IPS-NIHi11 (cell line): ENCODE results near the gene KCND3.
A peak's percentile ranks its signal among the peaks of the same experiment; 100 is the strongest.

Experiments
- DNase-seq: peaks from one replicate; pipeline ENCODE4 v3.0.0; 2012; ENCODE audit warnings: mixed read lengths, low spot score

Gene KCND3

DNA sequence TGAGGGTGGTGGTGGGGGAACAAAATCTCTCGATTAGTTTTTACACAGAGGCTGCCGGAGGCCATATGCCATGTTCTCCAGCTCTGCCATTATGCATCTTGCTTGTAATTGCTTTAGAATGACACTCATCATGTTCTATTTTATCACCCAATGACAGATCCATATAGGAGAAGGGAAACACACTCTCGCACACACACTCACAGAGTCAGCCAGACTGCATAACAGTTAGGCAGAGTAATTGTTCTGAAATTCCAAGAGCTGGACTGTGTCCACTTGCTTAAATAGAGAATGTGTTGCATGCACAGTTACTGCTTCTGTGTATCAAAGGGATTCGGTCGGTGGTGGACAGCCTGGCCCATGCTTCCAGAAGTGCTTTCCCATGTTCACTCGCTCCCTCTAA is 30.6 kb downstream of the KCND3 start:
- DNase-seq: no peak

DNA sequence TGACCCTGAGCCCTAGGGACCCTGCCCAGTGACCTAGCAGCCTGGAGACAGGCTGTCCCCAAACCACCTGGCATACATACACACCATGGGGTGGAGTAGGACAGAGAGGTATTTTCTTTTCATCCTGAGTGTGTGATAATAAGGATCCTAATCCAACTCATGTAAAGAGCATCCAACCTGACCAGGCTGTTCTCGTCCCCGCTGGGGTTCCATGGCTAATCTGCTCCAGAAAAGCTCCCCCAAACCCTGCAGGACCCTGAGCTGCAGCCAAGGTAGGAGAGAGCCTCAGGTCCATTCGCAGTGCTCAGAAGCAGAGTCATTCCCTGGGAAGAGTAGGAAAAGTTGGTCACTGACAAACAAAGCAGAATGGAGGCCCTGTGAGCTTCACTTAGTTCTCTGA is 31.4 kb downstream of the KCND3 start:
- no peak for DNase-seq

DNA sequence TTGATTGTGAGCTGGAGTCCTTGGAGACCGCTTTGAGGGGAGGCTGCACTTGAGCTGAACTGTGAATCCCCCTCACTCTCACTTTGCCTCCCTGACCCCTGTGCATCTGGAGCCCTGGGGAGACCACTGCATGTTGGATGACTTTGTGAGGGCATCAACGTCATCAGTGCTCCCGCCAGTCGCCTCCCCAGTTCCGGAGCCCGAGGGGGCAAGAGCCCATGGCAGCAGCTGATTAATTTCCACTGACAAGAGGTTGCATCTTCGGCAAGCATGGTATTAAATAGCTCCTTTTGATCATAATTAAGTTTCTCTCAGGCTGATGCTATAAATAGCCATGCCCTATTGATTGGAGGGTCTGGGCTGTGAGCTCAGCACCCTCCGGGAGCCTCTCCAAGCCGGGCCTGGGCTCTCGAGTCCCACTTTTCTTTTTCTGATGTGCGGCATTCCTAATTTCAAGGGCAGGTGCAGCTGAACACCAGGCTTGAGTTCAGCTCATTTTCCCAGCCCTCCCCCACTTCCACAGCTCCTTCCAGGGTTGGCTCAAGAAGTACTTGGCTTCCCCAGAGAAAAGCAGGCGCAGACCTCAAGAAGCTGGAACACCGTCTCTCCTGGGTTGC is 33.2 kb downstream of the KCND3 start:
- no peak for DNase-seq

DNA sequence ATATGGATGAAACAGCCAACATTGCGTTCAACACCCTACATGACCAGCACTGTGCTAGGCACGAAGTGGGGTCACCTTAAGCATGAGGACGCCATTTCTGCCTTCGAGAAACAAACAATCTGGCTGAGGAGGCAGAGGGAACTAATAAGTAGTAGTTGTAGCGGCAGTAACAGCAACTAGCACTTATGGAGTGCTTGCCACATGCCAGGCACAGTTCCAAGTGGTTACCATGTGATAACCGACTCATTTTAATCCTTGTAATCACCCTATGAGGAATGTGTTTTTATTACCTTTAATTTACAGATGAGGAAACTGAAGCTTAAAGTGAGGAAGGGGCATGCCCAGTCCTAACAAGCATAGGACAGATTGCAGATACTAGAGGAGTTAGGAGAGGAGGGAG is 33.7 kb downstream of the KCND3 start:
- no peak for DNase-seq

DNA sequence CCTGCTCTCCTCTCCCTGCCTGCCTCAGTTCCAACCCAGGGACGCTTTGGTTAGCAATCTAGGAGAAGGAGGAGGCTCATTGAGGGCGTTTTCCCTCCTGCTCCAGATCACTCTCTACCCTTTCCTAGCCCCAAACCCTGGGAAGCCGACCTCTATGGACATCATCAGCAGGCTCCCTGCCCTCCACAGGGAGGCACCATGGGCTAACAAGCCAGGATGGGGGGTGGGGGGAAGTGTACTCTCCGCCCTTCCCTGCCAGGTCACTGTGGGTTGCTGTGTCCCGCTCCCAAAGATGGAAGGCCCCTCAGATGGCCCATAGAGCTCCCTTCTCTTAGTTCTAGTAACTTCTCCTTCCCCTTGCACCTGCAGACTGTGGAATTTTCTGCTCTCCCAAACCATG is 35.7 kb downstream of the KCND3 start:
- no peak for DNase-seq

DNA sequence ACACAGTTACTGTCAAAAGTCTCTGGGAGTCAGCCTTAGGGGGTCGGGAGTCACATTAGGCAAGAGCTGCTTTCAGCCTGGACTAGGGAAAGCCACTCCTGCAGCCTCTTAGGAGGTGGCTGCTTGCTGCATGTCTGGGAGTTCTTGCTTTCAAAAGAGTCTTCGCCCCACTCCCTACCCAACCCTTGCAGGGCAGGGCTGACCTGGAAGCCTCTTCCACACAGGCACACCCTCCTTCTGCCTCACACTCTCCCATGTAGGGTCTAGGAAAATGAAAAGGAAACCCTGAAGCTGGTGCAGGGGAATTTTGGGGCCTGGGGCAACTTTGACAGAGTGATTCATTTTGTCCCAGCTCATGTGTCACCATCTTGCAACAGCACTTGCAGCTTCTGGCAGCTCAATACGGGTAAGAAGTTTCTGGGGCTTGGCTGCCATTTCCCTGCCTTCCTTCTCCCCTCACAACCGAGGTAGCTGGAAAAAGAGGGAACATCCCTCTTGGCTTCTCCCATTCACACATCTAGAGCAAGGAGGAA is 37.3 kb downstream of the KCND3 start:
- no peak for DNase-seq

DNA sequence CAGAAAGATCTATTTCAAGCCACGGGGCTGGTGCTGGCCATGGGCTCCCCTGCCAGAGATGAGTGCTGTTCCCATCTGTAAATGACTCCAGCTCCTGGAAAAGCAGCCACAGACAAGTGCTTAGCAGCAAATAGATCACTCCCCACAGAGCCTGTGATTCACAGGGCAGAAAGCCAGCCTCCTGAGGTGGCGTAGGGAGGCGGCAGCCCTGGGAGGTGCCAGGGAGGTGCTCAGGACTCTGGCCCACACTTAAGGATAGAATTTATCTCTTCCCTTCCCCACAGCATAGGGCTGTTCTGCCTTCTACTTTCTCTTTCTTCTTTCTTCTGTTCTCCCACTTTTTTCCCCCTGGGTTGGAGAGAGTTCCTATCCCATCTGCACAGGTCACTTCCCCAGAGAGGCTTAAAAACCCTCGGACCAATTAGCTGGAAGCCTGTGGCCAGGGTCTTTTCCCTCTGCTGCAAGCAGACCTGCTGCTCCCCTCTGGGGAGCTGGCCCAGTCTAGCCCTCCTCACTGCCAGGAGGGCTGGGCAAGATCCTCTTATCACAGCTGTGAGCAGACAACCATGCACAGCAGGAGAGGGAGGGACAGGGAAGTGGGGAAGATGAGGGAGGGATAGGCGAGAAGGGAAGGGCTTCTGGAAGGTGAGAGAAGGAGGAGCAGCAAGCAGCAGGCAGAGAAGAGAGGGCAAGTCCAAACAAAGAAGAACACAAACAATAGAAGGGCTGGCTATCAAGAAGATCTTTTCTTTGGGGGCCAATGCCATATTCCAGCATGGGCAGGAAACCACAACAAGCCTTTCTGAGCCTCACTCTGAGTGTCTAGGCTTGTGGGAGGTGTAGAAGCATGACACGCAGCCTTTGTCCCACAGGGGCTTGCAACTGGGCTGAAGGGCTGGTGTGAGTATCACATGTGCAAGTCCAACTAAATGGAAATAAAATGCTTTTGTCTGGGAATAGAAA is 41.0 kb downstream of the KCND3 start:
- DNase-seq: peak; percentile 40

DNA sequence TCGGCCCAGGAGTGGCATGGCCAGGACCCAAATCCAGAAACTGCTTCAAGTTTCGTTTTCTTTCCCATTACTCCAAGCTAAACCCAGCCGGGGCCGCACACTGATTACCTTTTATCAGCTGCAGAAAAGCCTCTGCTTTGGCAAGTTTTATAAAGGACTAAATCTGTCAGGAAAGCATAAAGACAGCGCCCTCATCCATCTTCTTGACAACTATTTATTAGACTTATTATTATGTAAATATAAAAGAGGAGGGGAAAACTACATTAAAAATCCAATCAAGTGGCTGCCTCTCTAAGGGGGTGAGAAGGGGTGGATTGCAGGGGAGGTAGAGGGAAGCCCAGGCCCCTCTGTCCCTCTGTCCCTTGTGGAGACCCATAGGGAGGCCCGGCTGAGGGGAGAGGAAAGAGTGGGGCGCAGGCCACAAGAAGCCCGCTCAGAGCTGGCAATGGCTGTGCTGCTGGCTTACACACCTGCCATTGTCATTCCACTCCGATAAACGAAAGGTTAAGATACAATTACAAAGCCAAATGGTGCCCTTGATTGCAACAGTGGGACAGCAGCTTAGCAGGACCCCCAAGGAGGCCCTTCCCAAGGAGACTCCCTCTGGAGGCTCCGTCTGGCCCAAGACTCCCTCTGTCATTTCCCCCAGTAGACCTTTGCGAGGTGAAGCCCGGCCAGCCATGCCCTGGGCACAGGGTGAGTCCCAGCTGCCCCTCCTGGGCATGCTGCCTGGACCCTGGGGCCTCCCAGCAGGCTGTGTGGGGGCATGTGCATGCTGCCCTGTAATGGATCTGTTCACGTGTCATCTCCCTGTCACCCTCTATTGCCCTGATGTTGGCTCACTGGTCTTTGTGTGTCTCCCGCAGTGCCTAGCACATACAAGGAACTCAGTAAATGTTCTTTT is 45.4 kb downstream of the KCND3 start:
- DNase-seq: no peak

DNA sequence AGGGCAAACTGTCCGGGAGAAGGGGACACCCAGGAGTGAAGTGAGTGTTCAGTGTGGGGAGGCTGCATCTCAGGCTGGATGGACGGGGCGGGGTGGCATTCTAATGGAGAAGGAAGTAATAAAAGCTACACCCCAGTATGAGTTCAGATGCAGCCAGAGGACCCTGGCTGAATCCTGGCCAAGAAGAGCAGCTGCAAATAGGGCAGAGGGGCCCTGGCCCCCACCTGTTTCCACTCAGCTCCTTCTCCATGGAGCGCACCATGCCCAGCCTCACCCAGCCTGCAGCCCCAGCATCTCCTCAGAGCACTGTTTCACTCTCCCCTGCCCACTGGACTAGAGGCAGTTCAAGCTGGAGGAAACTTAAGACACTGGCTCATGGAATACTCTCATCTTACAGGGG is 46.4 kb downstream of the KCND3 start:
- DNase-seq: no peak

DNA sequence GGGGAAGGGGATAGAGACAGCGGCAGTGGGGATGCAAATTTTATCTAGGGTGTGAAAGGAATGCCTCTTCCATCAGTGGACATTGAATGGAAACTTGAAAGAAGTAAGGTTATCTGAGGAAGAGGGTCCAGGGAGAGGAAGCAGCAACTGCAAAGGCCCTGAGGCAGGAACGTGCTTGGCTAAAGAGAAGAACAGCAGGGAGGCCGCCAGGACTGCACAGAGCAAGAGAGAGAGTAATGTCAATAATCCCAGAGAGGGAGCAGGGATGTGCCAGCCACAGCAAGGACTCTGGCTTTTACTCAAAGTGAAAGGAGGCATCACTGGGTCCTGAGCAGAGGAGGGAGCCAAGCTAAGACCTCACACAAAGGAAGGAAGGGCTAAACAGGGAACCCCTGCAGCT is 50.9 kb downstream of the KCND3 start:
- no peak for DNase-seq

DNA sequence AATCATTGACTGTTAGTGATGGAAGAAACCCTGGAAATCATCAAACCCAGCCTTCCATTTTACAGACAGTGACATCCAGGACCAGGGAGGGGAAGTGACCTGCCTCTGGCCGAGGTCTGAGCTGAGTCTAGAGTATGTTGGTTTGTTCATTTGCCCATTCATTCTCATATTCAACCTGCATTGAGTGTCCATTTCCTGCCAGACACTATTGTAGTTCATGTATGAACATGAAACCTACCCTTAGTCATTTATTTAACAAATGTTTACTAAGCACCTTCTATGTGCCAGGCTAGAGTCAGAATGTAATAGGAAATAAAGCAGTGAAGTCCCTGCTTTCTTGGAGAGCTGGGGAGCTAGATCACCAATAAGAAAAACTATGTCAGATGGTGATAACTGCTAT is 51.3 kb downstream of the KCND3 start:
- DNase-seq: no peak

DNA sequence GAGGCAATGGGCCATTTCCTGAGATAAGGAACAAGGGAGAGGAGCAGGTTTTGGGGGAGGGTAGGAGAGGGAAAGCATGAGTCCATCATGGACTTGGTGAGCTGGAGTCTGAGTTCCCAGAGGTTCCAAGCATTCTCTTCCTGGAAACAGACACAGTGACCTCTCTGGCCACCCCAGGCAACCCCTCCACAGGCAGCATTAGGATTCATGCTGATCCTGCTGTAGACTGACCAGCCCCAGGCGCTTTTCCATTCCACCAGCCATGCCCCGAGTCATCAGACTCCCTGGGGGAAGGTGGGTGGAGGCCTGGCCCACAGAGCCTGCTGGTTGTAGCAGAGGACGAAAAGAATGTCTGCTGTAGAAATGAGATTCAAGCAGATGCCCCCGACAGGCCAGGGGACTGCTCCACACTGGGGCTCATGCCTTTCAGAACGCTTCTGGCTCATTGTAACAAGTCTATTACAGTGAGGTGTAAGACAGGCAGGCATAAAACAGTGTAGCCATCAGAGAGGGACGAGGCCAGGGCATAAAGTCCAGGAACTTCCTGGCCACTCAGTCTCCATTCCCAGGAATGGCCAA is 52.2 kb downstream of the KCND3 start:
- DNase-seq: no peak

DNA sequence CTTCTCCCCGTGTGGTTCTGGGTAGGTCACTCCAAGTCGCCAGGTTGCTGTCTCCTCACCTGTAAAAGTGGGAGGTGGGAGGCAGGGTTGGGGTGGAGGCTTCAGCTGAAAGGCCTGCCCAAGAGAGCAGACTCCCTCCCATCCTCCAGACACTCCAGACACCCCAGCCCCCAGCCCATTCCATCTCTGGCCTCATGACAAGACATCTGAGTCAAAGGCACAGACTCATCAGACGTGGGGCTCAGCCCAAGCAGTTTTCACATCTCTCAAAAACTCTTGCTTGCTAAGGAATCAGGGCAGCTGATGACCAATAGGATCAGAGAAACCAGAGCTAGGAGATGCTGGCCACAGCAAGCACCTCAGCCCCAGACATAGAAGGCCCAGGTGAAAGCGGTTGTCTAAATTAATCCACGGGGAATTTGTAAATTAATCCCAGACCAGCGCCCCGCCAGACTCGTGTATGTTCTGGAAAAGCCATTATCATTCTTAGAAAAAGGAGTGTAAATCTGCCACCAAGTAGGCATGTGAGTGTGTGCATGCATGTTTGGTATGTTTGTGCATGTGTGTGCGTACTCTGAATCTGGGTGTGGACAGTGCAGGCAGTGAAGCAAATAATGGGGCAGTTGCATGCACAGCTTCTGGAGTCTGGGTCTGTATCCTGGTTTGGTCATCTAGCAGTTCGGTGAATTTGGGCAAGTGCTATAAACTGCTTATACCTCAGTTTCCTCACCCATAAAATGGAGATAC is 55.2 kb downstream of the KCND3 start:
- no peak for DNase-seq

DNA sequence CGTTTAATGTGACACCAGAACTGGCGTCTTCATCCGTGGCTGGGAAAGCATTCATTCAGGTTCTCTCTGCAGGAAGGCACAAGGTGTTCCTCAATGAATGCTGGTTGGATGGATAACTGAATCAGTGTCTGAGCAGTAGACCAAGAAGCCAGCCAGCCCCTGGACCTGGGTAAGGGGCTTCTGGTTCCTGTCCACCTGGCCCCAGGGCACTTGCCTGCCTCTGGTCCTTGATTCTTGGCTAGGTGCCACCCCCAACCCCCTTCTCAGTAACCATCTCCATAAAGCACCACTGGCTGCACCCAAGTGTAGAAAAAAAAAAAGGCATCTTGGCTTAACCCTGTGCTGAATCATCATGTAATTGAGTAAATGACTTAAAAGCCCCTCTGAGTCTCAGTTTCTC is 59.1 kb downstream of the KCND3 start:
- no peak for DNase-seq

DNA sequence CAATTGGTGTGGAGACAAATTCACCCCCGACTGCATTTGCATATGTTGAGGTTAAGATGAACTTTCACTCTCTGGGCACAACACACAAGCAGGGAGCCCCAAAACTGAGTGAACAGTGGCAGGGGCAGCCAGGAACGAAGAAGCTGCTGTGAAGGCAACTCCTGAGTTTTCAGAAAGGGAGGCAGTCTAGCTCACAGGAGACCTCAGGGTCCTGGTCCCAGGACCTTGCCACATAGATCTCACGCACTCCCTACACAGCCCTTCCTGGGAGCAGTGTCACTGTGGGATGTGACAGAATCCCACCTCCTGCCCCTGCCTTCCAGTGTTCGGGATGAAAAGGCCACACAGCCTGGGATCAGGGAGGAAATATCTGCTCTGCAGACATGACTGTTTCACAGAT is 60.9 kb downstream of the KCND3 start:
- no peak for DNase-seq

DNA sequence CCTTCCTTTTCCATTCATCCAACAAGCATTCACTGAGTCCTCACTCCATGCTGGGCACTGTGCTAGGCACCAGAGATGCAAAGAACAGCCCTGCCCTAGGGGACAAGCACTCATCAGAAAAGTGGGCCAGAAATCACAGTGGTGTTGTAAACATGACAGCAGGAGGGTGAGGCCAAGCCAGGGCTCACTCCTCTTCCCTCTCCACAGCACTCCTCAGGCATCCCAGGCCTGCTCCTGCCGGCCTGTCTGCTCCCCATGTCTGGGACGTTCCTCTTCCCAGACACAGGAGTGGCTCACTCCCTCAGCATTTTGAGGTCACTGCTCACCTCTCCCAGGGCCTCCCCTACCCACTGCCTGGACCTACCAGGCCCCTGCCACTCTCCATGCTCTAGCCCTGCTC is 61.8 kb downstream of the KCND3 start:
- no peak for DNase-seq

DNA sequence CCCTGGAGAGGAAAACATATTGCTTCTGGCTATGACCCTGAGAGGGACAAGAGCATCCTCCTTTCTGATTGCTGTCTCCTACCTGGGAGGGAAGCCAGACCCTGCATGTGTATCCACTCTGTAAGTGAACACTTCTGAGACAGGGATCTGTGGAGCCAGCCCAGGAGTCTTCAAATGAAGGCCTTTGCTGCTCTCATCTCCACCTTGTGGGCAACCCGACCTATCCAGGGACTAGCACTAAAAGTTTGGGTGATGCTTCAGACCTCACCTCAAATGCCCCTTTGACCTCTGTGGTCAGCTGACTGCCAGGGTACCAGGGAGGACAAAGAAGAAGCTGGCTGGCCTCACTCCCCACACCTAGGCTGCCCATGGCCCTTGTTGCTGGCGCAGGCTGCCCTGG is 64.7 kb downstream of the KCND3 start:
- DNase-seq: peak; percentile 21

DNA sequence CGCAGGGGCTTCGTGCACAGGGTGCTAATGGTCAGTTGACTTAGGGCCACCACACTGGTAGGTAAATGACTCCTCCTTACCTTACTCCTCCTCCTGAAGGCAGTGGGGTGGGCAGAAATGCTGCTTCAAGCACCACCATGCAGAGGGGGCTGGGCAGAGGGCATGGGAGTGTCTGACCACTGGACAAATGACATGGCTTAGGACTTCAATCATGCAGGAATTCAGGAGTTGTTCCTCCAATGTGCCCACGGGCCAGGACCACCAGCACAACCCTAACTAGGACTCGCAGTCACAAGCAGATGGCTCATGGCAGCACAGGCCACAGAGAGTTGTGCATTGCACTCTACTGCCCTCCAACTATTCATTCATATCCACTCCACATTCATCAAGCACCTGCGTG is 65.7 kb downstream of the KCND3 start:
- no peak for DNase-seq

DNA sequence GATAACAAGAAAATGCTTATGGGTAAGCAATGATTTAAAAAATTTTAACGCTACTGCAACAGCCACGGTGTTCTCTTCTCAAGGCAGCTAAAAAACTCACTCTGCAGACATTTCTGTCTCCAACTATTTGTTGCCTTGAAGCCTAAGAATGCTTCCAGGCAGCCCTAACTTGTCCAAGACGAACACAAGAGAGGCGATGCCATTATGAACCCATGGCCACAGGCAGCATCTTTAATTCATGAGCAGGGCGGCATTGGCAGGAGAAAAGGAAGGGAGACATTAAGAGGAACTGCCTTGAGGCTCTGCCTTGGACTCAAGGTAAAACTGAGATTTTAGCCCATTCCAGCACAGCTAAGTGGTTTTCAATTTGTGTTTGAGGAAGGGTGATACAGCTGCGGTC is 67.5 kb downstream of the KCND3 start:
- DNase-seq: no peak

DNA sequence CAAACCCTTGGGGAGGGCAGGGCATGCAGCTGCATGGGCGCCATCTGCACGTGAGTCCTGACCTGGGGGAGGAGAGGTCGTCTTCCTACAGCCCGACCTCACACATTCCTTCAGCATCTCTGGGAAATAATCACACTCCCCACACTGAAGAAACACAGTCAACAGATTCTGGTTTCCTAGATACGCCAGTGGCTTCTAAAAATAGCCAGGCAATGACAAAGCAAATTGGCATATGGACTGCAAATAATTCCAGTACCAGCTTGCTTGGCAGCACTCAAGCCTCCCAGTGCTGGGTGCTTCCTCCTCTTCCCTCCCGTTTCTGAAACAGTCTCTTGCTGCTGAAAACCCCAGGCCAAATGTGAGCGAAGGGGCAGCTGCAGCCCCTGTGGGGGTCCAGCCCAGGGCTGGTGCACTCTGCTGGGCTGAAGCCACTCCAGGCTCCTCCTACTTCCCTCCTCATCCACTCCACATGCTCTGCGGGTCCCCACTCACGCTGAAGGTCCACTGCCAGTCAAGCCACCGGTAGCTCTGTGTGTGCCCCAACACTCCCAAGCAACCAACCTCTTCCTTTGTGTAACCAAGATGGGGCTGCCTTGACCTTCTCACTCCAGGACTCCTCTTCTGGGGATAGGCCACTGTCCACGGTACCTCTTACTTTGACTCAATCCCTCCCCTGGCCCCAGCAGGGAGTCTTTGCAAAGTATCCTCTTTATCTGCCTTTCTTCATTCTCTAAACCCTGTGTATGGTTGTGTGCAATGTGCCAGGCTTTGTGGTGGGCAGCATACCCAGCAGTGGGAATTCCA is 69.0 kb downstream of the KCND3 start:
- DNase-seq: no peak
